PFSK-1 (cell line): ENCODE measurements around the gene NOS1.

Source experiments
- SIN3A ChIP-seq: IDR thresholded peaks from 2 replicates; pipeline ENCODE4 v1.6.1; 2012; ENCODE audit warnings: mild to moderate bottlenecking, low read length, moderate library complexity, borderline replicate concordance; ENCODE audit not compliant: insufficient read depth
- TF ChIP-seq, protein P1 (sequence below), 2 experiments: IDR thresholded peaks; 2 replicates each; pipeline versions ENCODE4 v1.6.1 to v1.8.0; 2011 to 2012; ENCODE audit warnings: low read depth in 2 of 2, low read length in 2 of 2, control low read depth in 1 of 2, inconsistent platforms in 1 of 2, mild to moderate bottlenecking in 1 of 2, moderate library complexity in 1 of 2; ENCODE audit not compliant: insufficient read depth in 1 of 2

DNA sequence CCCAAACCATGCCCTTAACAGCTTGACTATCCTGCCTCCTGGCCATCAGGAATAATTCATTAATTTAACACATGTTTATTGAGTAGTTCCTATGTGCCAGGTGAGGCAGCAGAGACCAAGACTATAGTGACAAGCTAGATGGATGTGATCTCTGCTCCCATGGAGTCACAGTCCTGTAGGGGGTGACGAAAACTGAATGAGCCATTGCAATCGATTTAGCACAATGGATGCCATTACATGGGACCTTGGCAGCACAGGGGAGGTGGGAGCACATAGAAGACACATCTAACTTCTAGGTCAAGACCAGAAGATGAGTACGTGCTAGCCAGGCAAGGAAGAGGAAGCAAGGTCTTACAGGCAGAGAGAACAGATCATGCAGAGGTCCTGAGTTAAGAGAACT lies 68.7 kb downstream of the NOS1 start:
- TF ChIP-seq SIN3A: no peak
- TF ChIP-seq, protein P1, sequence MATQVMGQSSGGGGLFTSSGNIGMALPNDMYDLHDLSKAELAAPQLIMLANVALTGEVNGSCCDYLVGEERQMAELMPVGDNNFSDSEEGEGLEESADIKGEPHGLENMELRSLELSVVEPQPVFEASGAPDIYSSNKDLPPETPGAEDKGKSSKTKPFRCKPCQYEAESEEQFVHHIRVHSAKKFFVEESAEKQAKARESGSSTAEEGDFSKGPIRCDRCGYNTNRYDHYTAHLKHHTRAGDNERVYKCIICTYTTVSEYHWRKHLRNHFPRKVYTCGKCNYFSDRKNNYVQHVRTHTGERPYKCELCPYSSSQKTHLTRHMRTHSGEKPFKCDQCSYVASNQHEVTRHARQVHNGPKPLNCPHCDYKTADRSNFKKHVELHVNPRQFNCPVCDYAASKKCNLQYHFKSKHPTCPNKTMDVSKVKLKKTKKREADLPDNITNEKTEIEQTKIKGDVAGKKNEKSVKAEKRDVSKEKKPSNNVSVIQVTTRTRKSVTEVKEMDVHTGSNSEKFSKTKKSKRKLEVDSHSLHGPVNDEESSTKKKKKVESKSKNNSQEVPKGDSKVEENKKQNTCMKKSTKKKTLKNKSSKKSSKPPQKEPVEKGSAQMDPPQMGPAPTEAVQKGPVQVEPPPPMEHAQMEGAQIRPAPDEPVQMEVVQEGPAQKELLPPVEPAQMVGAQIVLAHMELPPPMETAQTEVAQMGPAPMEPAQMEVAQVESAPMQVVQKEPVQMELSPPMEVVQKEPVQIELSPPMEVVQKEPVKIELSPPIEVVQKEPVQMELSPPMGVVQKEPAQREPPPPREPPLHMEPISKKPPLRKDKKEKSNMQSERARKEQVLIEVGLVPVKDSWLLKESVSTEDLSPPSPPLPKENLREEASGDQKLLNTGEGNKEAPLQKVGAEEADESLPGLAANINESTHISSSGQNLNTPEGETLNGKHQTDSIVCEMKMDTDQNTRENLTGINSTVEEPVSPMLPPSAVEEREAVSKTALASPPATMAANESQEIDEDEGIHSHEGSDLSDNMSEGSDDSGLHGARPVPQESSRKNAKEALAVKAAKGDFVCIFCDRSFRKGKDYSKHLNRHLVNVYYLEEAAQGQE (IDR thresholded peaks at IDR 0.05; ENCODE audit: insufficient read depth in 1 of 2, low read depth in 2 of 2, low read length in 2 of 2): no peak
